Measurements from ENCODE around the gene TFB1M.

TFB1M gene

DNA sequence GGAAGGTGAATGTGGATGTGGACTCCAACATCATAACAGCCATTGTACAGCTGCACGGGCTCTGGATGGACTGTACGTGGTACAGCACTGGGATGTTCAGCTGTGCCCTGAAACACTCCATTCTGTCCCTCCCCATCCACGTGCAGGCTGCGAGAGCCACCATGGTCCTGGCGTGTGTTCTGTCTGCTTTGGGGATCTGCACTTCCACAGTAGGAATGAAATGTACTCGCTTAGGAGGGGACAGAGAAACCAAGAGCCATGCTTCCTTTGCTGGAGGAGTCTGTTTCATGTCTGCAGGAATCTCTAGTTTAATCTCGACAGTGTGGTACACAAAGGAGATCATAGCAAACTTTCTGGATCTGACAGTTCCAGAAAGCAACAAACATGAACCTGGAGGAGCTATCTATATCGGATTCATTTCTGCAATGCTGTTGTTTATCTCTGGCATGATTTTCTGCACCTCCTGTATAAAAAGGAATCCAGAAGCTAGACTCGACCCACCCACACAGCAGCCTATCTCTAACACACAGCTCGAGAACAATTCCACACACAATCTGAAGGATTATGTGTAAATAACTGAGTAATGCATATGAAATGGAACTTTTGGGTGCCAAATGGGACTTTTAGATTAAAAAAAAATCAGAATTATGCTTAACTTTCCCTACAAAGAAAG lies 38.3 kb downstream of the TFB1M start:
- no peak overlapping the region for H3K4me3 ChIP-seq
- TF ChIP-seq, protein P1, sequence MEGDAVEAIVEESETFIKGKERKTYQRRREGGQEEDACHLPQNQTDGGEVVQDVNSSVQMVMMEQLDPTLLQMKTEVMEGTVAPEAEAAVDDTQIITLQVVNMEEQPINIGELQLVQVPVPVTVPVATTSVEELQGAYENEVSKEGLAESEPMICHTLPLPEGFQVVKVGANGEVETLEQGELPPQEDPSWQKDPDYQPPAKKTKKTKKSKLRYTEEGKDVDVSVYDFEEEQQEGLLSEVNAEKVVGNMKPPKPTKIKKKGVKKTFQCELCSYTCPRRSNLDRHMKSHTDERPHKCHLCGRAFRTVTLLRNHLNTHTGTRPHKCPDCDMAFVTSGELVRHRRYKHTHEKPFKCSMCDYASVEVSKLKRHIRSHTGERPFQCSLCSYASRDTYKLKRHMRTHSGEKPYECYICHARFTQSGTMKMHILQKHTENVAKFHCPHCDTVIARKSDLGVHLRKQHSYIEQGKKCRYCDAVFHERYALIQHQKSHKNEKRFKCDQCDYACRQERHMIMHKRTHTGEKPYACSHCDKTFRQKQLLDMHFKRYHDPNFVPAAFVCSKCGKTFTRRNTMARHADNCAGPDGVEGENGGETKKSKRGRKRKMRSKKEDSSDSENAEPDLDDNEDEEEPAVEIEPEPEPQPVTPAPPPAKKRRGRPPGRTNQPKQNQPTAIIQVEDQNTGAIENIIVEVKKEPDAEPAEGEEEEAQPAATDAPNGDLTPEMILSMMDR (IDR thresholded peaks at IDR 0.05) = no peak
- DNase-seq (ENCODE audit: low spot score) = no peak
- peak overlapping the region in 1 of 2 donors; percentile 50 for H3K27ac ChIP-seq

DNA sequence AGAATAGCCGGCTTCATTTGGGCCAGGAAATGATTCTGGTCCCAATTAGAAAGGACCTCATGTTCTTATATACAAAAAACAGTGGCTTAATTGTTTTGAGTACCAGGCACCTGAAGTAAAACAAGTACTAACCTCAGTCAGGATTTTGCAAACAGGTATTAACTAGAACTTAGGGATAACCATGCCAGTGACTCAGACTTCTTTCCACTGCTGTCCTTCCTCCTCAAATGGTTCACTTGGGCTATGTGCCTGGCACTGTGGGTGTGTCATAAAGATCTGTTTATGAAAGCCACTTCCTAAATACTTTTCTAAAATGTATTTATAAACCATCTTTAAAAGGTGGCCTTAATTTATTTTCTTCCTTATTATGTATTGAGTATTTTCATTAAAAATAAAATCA lies 39.8 kb downstream of the TFB1M start:
- Histone ChIP-seq H3K27ac (peak overlapping the region in 1 of 2 donors; percentile 17), H3K4me3 (no peak overlapping the region)
- DNase-seq (ENCODE audit: low spot score) = no peak
- TF ChIP-seq, protein P1 (IDR thresholded peaks at IDR 0.05) = no peak

DNA sequence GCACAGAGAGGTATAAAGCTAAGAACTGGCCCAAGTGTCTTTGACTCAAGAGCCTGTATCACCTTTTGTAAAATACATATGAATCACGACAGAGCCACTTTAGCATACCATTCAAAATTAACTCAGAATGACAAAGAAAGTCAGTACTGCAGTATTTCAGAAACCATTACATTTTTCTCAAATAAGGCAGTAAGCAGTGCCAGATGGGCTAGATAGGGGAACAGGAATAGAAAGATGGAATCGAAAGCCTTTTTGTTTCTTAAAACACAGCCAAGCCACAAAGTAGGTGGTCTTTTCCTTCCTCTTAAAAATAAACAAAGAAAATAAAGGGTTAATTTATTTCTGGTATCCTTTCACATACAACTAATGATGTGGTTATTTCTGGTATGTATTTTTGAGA lies 40.2 kb downstream of the TFB1M start:
- peak overlapping the region; percentile 17 to 36 for H3K27ac ChIP-seq
- TF ChIP-seq, protein P1 (IDR thresholded peaks at IDR 0.05) = no peak
- no peak overlapping the region for H3K4me3 ChIP-seq
- no peak for DNase-seq (ENCODE audit: low spot score)

DNA sequence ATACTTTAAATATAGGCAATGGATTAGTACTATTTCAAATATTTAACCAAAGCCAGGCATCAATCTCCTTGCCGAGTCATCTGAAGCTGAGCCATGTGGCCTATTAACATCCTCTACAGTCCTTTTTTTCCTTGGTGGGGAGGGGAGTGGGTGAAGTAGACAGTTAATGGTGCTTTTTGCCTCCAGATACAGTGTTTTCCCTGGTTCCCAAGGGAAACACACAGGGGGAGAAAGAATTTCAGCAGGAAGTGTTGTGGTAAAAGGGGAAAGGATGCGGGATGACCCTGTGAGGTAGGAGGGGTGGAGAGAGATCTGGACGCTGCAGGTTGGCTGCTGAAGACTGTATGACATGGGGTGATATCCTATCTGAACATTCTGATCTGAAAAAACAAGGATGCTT lies 40.9 kb downstream of the TFB1M start:
- TF ChIP-seq, protein P1 (IDR thresholded peaks at IDR 0.05) = no peak
- H3K4me3 ChIP-seq = no peak overlapping the region
- no peak for DNase-seq (ENCODE audit: low spot score)
- H3K27ac ChIP-seq = peak overlapping the region; percentile 36 to 54

DNA sequence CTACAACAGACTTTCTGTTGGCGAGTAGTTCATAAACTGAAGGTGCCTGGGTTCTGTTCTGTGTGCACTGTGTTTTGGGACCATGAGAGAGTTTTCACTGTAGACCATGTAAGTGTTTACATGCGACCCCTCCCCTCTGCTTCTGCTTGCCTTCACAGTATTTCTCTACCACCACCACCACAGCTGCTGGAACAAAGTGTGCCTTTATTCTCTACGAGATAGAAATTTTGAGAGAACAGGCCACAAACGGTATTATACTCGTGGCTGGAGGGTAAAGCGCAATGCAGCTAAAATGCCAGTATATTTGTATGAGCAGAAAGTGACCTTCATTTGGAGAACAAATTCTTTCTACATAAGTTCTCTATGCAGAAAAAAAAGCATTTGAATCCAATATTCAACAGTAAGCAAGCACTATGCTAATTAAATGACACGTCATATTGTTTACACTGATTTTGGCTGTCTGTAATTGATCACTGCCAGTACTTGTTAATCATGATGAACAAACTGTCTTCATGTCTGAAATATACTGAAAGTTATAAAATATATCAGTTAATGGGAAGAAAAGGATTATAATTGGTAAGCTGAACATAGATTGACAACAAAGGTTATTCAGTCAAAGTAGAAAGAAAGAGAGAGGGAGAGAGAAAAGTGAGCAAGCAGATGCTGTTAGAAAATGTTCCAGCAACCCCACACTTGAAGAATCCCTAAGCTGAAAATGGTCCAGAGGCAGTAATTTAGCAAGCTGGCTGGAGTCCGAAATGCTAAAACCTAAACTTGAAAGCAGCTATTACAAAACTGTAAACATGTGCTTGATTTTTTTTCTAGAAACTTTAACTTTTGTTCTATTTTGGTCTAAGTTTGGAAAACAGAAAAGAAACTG lies 41.7 kb downstream of the TFB1M start:
- DNase-seq (ENCODE audit: low spot score) = no peak
- TF ChIP-seq, protein P1 (IDR thresholded peaks at IDR 0.05) = no peak
- no peak overlapping the region for H3K4me3 ChIP-seq
- peak overlapping the region; percentile 18 to 54 for H3K27ac ChIP-seq

DNA sequence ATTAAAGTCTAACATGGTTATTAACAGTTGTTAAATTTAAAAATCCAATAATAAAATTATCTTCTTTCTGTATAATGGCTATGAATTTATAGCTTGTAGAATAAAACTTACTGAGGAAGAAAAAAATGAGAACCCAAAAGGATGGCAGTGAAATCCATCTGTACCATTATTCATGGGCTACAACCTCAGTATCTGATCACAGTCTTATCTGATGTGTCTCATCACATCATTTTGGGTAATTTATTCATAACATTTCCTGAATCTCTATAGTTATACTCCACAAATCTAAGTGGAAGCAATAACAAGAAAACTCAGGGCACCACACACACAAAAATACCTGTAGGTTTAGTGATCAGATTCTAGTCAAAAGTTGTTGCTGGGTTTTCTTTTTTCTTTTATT lies 43.1 kb downstream of the TFB1M start:
- no peak for DNase-seq (ENCODE audit: low spot score)
- TF ChIP-seq, protein P1 (IDR thresholded peaks at IDR 0.05) = no peak
- no peak overlapping the region for H3K4me3 ChIP-seq
- H3K27ac ChIP-seq = no peak overlapping the region
